ENCODE data around the gene PCDHA5.
"Not testable (repeated sequence)": the region's sequence is repeated elsewhere in the genome, so short reads cannot be mapped to it uniquely, and the experiment has no call there.

PCDHA5 gene

DNA sequence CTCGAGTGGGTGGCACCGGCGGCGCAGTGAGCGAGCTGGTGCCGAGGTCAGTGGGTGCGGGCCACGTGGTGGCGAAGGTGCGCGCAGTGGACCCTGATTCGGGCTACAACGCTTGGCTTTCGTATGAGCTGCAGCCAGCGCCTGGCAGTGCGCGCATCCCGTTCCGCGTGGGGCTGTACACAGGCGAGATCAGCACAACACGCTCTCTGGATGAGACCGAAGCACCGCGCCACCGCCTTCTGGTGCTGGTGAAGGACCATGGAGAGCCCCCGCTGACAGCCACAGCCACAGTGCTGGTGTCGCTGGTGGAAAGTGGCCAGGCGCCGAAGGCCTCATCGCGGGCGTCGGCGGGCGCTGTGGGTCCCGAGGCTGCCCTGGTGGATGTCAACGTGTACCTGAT is 2.1 kb downstream of the PCDHA5 start:
- DNase-seq (ENCODE audit: low read depth) = no peak

DNA sequence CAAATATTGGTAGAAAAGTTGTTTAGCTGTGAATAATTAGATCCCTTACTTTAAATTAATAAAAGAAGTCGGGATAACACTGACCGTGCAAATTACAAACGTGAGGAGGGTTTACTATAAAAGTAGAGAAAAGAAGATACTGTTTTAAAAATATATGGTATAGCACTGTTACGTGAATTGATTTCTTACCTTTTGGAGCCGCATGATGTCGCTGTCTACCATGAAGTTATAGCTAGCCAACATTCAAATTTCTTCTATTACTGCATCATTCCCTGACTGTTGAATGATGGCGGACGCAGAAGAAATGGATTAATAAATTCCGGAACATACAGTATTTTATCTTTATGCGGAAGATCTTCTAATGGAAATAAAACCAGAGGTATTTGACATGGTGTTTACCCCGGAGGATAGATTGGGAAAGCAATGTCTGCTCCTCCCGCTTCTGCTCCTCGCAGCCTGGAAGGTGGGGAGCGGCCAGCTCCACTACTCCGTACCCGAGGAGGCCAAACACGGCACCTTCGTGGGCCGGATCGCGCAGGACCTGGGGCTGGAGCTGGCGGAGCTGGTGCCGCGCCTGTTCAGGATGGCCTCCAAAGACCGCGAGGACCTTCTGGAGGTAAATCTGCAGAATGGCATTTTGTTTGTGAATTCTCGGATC is 6.4 kb downstream of the PCDHA5 start, which contains the start of gene PCDHA6:
TSS of gene PCDHA6 (plus strand) at position 257 of the 658 bp plus-strand sequence. CDS start at position 389, 132 bp downstream.
- no peak for DNase-seq (ENCODE audit: low read depth)

DNA sequence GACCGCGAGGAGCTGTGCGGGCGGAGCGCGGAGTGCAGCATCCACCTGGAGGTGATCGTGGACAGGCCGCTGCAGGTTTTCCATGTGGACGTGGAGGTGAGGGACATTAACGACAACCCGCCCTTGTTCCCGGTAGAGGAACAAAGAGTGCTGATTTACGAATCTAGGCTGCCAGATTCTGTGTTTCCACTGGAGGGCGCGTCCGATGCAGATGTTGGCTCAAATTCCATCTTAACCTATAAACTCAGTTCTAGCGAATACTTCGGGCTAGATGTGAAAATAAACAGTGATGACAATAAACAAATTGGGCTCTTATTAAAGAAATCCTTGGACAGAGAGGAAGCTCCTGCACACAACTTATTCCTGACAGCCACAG is 6.9 kb downstream of the PCDHA5 start:
- no peak for DNase-seq (ENCODE audit: low read depth)

DNA sequence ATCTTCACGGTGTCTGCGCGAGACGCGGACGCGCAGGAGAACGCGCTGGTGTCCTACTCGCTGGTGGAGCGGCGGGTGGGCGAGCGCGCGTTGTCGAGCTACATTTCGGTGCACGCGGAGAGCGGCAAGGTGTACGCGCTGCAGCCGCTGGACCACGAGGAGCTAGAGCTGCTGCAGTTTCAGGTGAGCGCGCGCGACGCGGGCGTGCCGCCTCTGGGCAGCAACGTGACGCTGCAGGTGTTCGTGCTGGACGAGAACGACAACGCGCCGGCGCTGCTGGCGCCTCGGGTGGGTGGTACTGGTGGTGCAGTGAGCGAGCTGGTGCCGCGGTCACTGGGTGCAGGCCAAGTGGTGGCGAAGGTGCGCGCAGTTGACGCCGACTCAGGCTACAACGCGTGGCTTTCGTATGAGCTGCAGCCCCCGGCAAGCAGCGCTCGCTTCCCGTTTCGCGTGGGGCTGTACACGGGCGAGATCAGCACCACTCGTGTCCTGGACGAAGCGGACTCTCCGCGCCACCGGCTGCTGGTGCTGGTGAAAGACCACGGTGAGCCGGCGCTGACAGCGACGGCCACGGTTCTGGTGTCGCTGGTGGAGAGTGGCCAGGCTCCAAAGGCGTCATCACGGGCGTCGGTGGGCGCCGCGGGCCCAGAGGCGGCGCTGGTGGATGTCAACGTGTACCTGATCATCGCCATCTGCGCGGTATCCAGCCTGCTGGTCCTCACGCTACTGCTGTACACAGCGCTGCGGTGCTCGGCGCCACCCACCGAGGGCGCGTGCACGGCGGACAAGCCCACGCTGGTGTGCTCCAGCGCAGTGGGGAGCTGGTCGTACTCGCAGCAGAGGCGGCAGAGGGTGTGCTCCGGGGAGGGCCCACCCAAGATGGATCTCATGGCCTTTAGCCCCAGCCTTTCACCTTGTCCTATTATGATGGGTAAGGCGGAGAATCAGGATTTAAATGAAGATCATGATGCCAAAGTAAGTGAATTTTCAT is 8.4 kb downstream of the PCDHA5 start:
- not testable (repeated sequence) for DNase-seq (ENCODE audit: low read depth)

DNA sequence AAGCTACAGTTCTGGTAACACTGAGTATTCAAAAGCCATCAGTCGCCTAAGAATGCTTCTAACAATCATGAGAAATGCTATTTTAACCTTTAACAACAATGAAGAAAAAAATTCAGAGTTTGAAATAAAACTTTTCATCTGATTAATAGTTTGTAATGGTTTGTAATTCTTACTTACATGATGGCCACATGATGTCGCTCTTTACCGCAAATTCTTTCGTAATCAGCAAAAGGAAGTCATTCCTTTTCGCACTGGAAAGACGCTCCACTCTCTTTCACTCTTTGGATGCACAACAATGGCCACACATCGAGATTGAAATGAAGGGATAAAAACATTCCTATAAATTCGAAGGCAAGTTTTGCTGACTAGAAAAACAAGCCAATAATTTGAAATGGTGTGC is 12.6 kb downstream of the PCDHA5 start, which contains the start of gene PCDHA7:
TSS of gene PCDHA7 (plus strand) at position 277 of the 400 bp plus-strand sequence. CDS start at position 392, 115 bp downstream.
- no peak for DNase-seq (ENCODE audit: low read depth)

DNA sequence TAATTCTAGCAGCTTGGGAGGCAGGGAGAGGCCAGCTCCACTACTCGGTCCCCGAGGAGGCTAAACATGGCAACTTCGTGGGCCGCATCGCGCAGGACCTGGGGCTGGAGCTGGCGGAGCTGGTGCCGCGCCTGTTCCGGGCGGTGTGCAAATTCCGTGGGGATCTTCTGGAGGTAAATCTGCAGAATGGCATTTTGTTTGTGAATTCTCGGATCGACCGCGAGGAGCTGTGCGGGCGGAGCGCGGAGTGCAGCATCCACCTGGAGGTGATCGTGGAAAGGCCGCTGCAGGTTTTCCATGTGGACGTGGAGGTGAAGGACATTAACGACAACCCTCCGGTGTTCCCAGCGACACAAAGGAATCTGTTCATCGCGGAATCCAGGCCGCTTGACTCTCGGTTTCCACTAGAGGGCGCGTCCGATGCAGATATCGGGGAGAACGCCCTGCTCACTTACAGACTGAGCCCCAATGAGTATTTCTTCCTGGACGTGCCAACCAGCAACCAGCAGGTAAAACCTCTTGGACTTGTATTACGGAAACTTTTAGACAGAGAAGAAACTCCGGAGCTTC is 13.1 kb downstream of the PCDHA5 start:
- DNase-seq (ENCODE audit: low read depth) = not testable (repeated sequence)

DNA sequence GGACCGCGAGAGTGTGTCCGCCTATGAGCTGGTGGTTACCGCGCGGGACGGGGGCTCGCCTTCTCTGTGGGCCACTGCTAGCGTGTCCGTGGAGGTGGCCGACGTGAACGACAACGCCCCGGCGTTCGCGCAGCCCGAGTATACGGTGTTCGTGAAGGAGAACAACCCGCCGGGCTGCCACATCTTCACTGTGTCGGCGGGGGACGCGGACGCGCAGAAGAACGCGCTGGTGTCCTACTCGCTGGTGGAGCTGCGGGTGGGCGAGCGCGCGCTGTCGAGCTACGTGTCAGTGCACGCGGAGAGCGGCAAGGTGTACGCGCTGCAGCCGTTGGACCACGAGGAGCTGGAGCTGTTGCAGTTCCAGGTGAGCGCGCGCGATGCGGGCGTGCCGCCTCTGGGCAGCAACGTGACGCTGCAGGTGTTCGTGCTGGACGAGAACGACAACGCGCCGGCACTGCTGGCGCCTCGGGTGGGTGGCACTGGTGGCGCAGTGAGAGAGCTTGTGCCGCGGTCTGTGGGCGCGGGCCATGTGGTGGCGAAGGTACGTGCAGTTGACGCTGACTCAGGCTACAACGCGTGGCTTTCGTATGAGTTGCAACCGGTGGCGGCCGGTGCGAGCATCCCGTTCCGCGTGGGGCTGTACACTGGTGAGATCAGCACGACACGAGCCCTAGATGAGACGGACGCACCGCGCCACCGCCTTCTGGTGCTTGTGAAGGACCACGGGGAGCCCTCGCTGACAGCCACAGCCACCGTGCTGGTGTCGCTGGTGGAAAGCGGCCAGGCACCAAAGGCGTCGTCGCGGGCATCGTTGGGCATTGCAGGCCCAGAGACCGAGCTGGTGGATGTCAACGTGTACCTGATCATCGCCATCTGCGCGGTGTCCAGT is 14.5 kb downstream of the PCDHA5 start:
- no peak for DNase-seq (ENCODE audit: low read depth)

DNA sequence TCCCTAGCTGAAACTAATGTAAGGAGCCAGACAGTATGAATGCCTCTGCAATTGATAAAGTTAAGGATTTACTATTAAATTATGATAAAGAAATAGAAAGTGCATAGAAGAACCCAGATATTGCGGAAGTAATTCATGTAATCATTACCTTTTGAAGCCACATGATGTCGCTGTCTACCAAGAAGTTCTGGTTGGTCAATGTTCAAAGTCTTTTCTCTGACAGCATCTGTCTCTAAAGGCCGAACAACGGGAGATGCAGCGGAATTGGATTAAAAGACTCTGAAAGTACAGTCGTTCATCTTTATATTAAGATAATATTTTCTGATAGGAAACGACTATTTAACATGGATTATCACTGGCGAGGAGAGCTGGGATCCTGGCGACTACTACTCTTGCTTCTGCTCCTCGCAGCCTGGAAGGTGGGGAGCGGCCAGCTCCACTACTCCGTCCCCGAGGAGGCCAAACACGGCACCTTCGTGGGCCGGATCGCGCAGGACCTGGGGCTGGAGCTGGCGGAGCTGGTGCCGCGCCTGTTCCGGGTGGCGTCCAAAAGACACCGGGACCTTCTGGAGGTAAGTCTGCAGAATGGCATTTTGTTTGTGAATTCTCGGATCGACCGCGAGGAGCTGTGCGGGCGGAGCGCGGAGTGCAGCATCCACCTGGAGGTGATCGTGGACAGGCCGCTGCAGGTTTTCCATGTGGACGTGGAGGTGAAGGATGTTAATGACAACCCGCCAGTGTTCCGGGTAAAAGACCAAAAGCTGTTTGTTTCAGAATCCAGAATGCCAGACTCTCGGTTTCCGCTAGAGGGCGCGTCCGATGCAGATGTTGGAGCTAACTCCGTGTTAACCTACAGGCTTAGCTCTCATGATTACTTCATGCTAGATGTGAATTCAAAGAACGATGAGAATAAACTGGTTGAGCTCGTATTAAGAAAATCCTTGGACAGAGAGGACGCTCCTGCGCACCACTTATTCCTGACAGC is 19.9 kb downstream of the PCDHA5 start, which contains the start of gene PCDHA8:
TSS of gene PCDHA8 (plus strand) at position 210 of the 985 bp plus-strand sequence. CDS start at position 345, 135 bp downstream.
- no peak for DNase-seq (ENCODE audit: low read depth)

DNA sequence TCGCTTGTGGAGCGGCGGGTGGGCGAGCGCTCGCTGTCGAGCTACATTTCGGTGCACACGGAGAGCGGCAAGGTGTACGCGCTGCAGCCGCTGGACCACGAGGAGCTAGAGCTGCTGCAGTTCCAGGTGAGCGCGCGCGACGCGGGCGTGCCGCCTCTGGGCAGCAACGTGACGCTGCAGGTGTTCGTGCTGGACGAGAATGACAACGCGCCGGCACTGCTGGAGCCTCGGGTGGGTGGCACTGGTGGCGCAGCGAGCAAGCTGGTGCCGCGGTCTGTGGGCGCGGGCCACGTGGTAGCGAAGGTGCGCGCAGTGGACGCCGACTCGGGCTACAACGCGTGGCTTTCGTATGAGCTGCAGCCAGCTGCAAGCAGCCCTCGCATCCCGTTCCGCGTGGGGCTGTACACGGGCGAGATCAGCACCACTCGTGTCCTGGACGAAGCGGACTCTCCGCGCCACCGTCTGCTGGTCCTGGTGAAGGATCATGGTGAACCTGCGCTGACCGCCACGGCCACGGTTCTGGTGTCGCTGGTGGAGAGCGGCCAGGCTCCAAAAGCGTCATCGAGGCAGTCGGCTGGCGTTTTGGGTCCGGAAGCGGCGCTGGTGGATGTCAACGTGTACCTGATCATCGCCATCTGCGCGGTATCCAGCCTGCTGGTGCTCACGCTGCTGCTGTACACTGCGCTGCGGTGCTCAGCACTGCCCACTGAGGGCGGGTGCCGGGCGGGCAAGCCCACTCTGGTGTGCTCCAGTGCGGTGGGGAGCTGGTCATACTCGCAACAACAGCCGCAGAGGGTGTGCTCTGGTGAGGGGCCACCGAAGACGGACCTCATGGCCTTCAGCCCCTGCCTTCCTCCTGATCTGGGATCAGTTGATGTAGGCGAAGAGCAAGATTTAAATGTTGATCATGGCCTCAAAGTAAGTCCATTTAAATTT is 21.7 kb downstream of the PCDHA5 start:
- no peak for DNase-seq (ENCODE audit: low read depth)

DNA sequence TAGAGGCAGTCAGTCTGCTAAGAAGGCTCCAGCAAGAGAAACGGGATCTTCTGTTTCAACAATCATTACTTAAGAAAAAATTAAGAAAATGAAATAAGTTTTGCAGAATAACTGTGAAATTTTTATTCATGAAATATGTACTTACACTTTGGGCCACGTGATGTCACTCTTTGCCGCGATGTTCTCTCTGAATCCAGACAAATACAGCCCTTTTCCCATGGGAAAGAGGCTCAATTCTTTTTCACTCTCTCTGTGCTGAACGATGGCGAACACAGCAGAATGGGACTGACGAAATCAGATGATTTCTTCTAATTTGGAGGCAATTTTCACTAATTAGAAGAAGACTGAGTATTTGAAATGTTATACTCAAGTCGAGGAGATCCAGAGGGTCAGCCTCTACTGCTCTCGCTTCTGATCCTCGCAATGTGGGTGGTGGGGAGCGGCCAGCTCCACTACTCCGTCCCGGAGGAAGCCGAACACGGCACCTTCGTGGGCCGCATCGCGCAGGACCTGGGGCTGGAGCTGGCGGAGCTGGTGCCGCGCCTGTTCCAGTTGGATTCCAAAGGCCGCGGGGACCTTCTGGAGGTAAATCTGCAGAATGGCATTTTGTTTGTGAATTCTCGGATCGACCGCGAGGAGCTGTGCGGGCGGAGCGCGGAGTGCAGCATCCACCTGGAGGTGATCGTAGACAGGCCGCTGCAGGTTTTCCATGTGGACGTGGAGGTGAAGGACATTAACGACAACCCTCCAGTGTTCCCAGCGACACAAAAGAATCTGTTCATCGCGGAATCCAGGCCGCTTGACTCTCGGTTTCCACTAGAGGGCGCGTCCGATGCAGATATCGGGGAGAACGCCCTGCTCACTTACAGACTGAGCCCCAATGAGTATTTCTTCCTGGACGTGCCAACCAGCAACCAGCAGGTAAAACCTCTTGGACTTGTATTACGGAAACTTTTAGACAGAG is 27.0 kb downstream of the PCDHA5 start, which contains the start of gene PCDHA9:
TSS of gene PCDHA9 (plus strand) at position 244 of the 964 bp plus-strand sequence. CDS start at position 358, 114 bp downstream.
- DNase-seq (ENCODE audit: low read depth) = not testable (repeated sequence)

DNA sequence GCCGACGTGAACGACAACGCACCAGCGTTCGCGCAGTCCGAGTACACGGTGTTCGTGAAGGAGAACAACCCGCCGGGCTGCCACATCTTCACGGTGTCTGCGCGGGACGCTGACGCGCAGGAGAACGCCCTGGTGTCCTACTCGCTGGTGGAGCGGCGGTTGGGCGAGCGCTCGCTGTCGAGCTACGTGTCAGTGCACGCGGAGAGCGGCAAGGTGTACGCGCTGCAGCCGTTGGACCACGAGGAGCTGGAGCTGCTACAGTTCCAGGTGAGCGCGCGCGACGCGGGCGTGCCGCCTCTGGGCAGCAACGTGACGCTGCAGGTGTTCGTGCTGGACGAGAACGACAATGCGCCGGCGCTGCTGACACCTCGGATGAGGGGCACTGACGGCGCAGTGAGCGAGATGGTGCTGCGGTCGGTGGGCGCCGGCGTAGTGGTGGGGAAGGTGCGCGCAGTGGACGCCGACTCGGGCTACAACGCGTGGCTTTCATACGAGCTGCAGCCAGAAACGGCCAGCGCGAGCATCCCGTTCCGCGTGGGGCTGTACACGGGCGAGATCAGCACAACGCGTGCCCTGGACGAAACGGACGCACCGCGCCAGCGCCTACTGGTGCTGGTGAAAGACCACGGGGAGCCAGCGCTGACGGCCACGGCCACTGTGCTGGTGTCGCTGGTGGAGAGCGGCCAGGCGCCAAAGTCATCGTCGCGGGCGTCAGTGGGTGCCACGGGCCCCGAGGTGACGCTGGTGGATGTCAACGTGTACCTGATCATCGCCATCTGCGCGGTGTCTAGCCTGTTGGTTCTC is 28.6 kb downstream of the PCDHA5 start:
- DNase-seq (ENCODE audit: low read depth) = not testable (repeated sequence)

DNA sequence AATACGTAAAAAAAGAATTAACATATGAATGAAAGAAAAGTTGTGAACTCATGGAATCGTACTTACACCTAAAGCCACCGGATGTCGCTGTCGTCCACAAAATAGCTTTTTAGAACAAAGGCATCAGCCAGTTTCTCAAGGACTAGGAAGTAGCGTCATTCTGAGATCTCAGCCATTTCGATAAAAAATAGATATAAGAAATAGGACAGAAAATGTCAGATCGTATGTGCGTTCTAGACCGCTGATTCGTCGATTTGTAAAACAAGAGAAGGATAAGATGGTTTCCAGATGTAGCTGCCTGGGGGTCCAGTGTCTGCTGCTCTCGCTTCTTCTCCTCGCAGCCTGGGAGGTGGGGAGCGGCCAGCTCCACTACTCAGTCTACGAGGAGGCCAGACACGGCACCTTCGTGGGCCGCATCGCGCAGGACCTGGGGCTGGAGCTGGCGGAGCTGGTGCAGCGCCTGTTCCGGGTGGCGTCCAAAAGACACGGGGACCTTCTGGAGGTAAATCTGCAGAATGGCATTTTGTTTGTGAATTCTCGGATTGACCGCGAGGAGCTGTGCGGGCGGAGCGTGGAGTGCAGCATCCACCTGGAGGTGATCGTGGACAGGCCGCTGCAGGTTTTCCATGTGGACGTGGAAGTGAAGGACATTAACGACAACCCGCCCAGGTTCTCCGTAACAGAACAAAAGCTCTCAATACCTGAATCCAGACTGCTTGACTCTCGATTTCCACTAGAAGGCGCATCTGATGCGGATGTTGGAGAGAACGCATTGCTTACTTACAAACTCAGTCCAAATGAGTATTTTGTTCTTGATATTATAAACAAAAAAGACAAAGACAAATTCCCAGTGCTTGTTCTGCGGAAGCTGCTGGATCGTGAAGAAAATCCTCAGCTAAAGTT is 34.6 kb downstream of the PCDHA5 start, which contains the start of gene PCDHA10:
TSS of gene PCDHA10 (plus strand) at position 126 of the 903 bp plus-strand sequence. CDS start at position 278, 152 bp downstream.
- no peak for DNase-seq (ENCODE audit: low read depth)

DNA sequence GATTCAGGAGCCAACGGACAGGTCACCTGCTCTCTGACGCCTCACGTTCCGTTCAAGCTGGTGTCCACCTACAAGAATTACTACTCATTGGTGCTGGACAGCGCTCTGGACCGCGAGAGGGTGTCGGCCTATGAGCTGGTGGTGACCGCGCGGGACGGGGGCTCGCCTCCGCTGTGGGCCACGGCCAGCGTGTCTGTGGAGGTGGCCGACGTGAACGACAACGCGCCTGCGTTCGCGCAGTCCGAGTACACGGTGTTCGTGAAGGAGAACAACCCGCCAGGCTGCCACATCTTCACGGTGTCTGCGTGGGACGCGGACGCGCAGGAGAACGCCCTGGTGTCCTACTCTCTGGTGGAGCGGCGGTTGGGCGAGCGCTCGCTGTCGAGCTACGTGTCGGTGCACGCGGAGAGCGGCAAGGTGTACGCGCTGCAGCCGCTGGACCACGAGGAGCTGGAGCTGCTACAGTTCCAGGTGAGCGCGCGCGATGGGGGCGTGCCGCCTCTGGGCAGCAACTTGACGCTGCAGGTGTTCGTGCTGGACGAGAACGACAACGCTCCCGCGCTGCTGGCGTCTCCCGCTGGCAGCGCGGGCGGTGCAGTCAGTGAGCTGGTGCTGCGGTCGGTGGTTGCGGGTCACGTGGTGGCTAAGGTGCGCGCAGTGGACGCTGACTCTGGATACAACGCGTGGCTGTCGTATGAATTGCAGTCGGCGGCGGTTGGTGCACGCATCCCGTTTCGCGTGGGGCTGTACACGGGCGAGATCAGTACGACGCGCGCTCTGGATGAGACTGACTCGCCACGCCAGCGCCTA is 36.0 kb downstream of the PCDHA5 start:
- DNase-seq (ENCODE audit: low read depth) = no peak

DNA sequence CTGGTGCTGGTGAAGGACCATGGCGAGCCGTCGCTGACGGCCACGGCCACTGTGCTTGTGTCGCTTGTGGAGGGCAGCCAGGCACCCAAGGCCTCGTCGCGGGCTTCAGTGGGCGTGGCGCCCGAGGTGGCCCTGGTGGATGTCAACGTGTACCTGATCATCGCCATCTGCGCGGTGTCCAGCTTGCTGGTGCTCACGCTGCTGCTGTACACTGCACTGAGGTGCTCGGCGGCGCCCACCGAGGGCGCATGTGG is 36.5 kb downstream of the PCDHA5 start:
- DNase-seq (ENCODE audit: low read depth) = no peak

All from activated T-cell treated with anti-CD3 and anti-CD28 coated beads for 24 hours (primary cell).